IPS-NIHi7 (cell line): ENCODE results near the gene CDK5.

Source experiments
- DNase-seq: peaks from one replicate; pipeline ENCODE4 v3.0.0; 2012; ENCODE audit warnings: mixed read lengths; ENCODE audit errors: extremely low spot score

Gene CDK5

DNA sequence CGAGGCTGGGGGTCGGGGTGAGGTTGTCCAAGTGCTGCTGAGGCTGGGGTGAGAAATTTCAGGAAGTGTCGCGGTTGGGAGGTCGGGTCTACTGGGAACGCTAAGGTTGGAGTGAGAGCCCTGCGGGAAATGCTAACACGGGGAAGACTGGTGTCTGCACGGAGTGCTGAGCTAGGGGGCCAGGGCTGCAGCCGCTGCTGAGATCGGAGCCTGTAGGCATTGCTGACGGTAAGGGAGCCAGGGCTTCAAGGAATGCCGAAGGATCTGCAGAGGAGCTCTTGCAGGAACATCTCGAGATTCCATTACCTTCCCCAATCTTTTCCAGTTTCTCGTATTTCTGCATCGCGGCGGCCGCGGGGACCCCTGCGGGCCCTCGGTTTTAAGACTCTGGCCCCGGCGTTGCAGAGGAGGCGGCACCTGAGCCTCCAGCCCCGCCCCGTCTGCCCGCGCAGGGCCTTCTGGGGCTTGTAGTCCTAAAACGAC, at the start of gene CDK5:
TSS of gene CDK5 (minus strand) at position 392 of the 483 bp plus-strand sequence. CDS start at position 343, 49 bp downstream.
- DNase-seq, result peak; percentile 64

GRCh38 chr7:151104411-151105235, 46.9 kb upstream of the CDK5 start:
- DNase-seq, result peak; percentile 45

GRCh38 chr7:151103973-151104372, 46.3 kb upstream of the CDK5 start:
- no peak for DNase-seq

- DNase-seq, result no peak
Observed at GRCh38 chr7:151102991-151103390, 45.3 kb upstream of the CDK5 start.

- no peak for DNase-seq
Observed at GRCh38 chr7:151101621-151102396, 44.1 kb upstream of the CDK5 start.

DNA sequence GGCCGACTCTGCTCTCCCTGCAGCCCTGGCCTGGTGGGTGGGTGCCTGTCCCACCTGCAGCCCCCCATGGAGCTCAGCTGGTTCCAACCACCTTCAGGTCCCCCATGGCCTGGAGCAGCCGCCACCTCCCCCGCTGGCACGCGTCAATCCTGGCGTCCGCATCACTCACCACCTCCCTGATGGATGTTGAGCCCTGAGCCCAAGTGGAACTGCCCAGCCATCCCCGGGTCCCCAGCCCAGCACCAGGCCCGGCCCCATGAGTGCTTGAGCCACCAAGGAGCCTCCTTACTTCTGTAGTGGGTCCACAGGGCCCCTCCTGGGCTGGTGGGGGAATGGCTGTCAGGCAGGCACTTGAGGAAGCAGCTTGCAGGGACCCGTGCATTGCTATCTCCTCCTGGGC, 43.2 kb upstream of the CDK5 start:
- no peak for DNase-seq

DNA sequence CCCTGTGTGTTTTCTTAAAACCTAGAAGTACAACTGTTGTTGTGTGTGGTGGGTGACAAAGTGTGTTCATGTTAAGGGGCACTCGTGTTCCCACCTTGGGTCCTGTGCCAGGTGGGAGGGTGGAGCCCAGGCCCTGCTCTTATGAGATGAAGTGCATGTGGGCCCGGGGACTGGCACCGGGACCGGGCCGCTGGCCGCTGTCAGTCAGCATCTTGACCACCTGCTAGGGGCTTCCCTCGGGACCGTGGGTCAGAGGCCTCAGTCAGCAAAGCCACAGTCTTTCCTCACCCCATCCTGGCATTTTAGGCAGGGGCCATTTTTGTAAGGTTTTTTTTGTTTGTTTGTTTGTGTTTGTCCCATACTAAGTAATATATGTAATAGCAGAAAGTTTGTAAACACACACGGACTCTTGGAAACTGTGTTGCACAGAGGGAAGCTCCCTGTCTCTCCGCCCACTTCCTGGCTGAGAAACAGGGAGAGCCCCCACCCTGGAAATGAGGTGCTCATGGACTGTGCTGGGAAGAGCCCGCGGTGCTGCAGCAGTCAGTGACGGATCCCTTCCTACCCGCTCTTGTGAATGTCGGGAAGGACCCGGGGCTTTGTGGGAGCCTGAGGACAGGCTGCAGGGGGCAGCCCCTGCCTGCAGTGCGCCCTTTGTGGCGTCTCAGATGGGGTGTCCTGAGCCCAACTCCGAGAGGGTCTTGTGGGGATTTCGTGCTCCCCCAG, 42.0 kb upstream of the CDK5 start:
- no peak for DNase-seq

GRCh38 chr7:151095828-151096475, 38.3 kb upstream of the CDK5 start:
- DNase-seq, result no peak

DNA sequence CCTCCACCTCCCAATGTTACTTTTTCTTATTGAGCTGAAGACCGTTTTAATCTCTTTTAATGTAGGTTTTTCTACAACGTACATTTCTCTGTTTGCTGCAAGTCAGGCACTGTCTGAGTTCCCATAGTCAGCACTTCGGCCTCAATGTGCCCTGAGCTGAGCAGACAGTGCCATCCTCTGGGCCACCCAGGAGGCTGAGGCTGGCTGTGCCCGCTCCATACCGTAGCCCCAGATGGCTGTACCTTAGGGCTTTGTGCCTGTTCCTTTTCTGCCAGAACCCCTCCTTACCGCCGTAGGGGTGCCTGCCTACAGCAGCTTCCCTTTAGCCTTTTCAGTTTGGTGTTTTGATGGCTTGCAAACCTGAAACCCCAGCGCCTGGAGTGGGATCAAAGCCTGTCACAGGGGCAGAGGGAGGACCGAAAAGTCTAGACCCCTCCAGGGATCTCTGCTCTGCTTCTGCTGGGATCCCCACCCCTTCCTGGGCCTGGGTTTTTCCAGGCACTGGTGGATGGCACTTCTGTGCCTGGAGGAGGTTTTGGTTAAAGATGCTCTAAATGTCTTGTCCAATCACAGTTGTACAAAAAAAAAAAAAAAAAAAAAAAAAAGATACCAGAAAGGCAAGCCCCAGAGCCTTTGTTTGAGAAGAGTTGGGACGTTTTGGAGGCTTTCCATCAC, 37.6 kb upstream of the CDK5 start:
- DNase-seq, result no peak

GRCh38 chr7:151094675-151095074, 37.0 kb upstream of the CDK5 start:
- no peak for DNase-seq

DNA sequence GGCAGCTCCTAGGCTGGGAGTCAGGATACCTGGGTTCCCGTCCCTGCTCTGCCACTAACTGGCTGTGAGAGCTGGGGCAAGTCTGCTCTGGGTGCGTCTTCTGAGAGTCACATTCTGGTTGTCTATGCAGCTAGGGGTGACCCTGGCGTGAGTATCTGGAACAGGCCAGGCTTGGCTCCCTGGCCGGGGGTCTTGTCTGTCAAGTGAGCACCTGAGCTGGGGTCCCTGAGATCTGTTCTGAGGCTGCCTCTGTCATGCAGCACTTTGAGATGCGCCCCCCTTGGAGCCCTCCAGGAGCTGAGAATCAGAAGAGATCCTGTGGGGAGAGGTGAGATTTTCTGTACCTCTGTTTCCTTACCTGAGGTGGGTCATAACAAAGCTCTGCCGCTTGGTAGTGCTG, 36.1 kb upstream of the CDK5 start:
- DNase-seq, result no peak

- DNase-seq, result no peak
Observed at GRCh38 chr7:151091988-151092387, 34.3 kb upstream of the CDK5 start.

- DNase-seq, result peak; percentile 68
Observed at GRCh38 chr7:151091431-151091830, 33.7 kb upstream of the CDK5 start.

DNA sequence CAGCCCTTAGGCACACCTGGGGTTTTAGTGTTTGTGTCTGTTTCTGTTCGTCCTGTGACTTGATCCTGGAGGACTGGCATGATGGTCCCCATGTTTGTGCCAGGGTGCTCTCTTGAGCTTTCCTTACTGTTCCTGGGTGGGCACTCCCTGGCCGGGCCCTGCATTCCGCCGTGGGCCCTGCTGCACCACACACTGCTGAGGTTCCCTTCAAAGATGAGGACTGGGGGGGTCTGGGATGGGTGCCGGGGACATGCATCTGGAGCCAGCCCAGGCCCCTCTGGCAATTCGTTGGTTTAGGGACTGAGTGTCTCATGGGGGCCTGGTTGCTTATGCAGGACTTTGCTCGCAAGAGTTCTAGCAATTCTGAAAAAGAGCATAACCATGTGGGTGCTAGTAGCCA, 33.3 kb upstream of the CDK5 start:
- DNase-seq, result no peak

DNA sequence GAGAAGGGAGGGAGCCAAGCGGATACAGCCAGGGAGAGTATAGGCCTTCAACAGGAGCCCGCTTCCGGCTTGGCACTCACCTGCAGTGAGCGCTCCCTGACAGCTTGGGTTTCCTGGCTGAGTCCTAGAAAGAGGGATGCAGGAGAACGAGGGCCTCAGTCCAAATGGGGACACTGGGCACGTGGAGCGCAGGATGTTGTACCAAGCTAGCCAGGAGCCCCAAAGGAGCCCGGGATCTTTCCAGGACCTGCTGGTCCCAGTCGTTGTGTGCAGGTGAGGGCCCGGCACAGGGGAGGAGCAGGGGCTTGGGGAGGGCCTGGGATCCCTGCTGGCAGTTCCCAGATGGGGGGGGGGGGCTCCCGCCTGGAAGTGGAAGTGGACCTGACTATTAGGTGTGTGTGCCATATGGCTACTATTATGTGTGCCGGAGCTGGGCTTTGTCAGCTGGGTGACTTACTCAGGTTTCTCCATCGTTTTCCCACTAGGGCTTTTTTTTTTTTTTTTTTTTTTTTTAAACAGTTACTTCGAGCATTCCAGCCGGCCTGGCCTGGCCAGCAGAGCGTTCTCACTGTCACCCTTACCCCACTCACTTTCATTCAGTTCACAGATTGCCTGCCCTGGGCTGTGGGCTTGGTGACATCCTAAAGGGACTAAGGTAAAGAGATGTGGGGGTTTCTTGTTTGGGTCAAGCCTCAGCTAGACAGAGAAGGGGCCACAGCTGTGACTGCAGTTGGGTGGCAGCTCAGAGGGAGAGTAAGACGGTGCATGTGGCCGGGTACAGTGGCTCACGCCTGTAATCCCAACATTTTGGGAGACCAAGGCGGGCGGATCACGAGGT, 32.4 kb upstream of the CDK5 start:
- DNase-seq, result no peak

GRCh38 chr7:151088856-151089699, 31.4 kb upstream of the CDK5 start:
- DNase-seq, result peak; percentile 42

DNA sequence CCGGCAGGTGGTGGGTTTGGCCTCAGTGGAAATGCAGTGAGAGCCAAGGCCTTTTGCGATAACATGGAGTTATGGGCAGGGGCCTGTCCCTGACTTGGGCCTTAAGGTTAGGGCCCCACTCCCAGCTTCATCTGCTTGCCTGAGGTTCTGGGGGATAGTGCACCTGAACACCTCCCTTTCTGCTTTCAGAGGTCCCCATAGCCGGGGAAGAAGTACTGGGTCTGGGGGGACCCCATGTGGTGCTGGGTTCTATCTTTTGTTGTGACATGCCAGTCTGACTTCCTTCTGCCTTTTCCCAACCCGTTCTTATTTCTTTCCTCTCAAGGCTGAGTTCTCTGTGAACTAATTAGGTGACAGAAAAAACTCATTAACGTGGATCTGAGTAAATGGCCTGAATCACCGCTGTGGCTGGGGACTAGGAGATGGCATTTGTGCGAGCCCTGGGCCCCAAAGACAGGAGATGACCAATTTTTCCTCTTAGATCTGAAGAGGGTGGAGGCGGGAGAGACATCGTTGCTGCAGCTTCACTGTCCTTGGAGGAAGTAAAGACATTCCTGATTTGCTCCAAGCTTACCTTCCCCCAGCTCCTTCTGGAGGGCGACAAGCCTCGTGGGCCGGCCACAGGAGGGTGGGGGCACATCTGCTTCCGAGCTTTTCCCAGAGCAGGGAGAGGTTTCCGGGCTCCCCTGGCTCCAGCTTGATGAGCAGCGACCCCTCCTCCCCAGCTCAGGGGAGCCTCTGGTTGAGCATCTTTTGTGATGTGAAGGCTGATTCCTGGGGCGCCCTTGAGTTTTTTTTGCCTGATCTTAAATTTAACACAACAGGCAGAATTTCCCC, 30.5 kb upstream of the CDK5 start:
- no peak for DNase-seq
